GM12878 (cell line): Measurements from ENCODE around the gene TMEM25. TPM values are rescaled to one million over a fixed set of nuclear protein-coding genes. Genes with fewer than 3 reads are reported as not detected.

Source experiments
- BHLHE40 ChIP-seq, 2 experiments: fragments of 450-650 bp in 1 of 2; IDR thresholded peaks; 2 replicates each; pipeline ENCODE4 v1.6.1; 2011 to 2017; ENCODE audit warnings: low read depth in 2 of 2, borderline replicate concordance in 1 of 2, improper control_type of control experiment in 1 of 2, low read length in 1 of 2, mild to moderate bottlenecking in 1 of 2
- CHD1 ChIP-seq: IDR thresholded peaks from 2 replicates; pipeline ENCODE4 v1.6.1; 2012; ENCODE audit warnings: low read depth, low read length, improper control_type of control experiment
- FOS ChIP-seq: IDR thresholded peaks from 3 replicates; pipeline ENCODE4 v1.6.1; 2011; ENCODE audit warnings: borderline replicate concordance; ENCODE audit not compliant: insufficient read length; ENCODE audit errors: extremely low read depth
- MEF2A ChIP-seq: IDR thresholded peaks from 2 replicates; pipeline ENCODE4 v1.6.1; 2011; ENCODE audit warnings: low read depth, mild to moderate bottlenecking, low read length, moderate library complexity; ENCODE audit not compliant: insufficient read depth
- MEF2B ChIP-seq: fragments of 450-650 bp; IDR thresholded peaks from 2 replicates; pipeline ENCODE4 v1.6.1; 2018; ENCODE audit warnings: mild to moderate bottlenecking, moderate library complexity; ENCODE audit not compliant: partially characterized antibody, poor library complexity, severe bottlenecking
- SMAD5 ChIP-seq: IDR thresholded peaks from 2 replicates; pipeline ENCODE4 v1.6.1; 2016; ENCODE audit warnings: antibody characterized with exemption, low read depth
- TAF1 ChIP-seq: IDR thresholded peaks from 2 replicates; pipeline ENCODE4 v1.6.1; 2011; ENCODE audit warnings: mild to moderate bottlenecking, low read depth, low read length, borderline replicate concordance
- polyA plus RNA-seq, 11 experiments: library from polyadenylated mRNA; depleted of rRNA in 4 of 11; unstranded in 6 of 11; stranded (reverse) in 5 of 11; fragments of >200 nt; fragmentation: Nextera tagmentation in 4 of 11; fragmentation: Illumina TruSeq in 1 of 11; extraction: Ambion mirVana in 4 of 11; extraction: Trizol in 1 of 11; gene quantifications; 1 replicate in 1 of 11; 2 replicates in 10 of 11; pipeline versions ENCODE4 v1.2.1 to v1.2.3, GENCODE V29; 2011 to 2016; ENCODE audit warnings: inconsistent platforms in 2 of 11, missing spikeins in 2 of 11, low read depth in 1 of 11
- total RNA-seq, 4 experiments: library from RNA; depleted of rRNA in 3 of 4; stranded (reverse); fragments of >200 nt in 3 of 4; fragmentation: Illumina TruSeq in 1 of 4; extraction: Trizol in 1 of 4; gene quantifications; 2 replicates each; pipeline versions ENCODE4 v1.2.1 to v1.2.3, GENCODE V29; 2013 to 2021
- TF ChIP-seq, protein P1 (sequence below): IDR thresholded peaks from 2 replicates; pipeline ENCODE4 v1.6.1; 2012; ENCODE audit warnings: low read depth, low read length, improper control_type of control experiment
- TF ChIP-seq, protein P2 (sequence below): fragments of 450-650 bp; IDR thresholded peaks from 2 replicates; pipeline ENCODE4 v1.6.1; 2017; ENCODE audit warnings: mild to moderate bottlenecking, moderate library complexity
- TF ChIP-seq, protein P3 (sequence below): fragments of 450-650 bp; IDR thresholded peaks from 2 replicates; pipeline ENCODE4 v1.6.1; 2018; ENCODE audit warnings: borderline replicate concordance, mild to moderate bottlenecking; ENCODE audit not compliant: partially characterized antibody
- TF ChIP-seq, protein P4 (sequence below): fragments of 450-650 bp; IDR thresholded peaks from 2 replicates; pipeline ENCODE4 v1.6.1; 2017; ENCODE audit warnings: mild to moderate bottlenecking, low read depth, inconsistent platforms; ENCODE audit not compliant: poor library complexity, severe bottlenecking
- TF ChIP-seq, protein P5 (sequence below): fragments of 450-650 bp; formaldehyde crosslinking; IDR thresholded peaks from 2 replicates; pipeline ENCODE4 v1.4.0; 2020; ENCODE audit warnings: mild to moderate bottlenecking, moderate library complexity

Gene TMEM25
- total and polyA plus RNA-seq, 10 of the 15 experiments (the other 5 are each of a cell fraction or from before 2014, with no cell fraction given): 1.4 to 13.9 (median 7.8) TPM

DNA sequence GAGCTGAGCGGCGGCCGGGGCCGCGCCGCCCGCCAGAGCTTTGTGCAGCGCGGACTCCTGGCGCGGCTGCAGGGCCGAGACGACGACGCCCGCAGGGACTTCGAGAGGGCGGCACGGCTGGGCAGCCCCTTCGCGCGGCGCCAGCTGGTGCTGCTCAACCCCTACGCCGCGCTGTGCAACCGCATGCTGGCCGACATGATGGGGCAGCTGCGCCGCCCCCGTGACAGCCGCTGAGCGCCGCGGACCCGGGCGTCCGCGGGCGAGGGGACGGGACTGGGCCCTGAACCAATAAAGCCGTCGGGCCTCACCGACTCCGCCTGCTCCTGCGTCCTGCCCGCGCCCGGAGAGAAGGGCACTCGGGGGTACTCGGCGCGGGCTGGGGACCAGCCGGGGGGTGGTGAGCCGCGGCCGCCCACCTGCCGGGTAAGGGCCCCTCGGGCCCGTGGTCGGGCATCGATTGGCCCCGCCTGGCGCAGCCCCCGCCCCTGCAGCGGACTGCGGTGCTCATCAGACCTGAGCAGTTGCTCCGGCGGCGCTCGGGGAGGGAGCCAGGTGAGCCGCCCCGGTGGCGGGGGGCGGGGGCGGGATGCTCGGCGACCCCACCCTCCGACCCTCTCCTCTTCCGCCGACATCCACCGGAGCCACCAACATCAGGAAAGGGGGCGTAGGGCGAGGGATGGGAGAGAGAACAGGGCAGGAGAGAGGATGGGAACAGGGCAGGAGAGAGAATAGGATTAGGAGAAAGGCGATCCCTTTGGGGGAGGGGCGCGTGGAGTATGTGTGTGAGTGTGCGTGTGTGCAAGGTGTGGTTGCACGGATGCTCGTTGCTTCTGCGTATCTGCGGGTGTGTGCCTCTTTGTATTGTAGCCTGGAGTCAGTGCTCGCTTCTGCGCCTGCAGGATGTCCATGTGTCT, at the start of gene TMEM25 (continued):
- TF ChIP-seq MEF2B (peak; percentile 48), FOS (no peak), TAF1 (0 out of 2 replicates have a peak, but pooled peaks have one; percentile 25), CHD1 (no peak), MEF2A (no peak), SMAD5 (no peak), BHLHE40 (IDR thresholded peaks at IDR 0.05; ENCODE audit: borderline replicate concordance in 1 of 2, low read depth in 2 of 2, low read length in 1 of 2) (peak; percentile 35 to 69)
- TF ChIP-seq, protein P1, sequence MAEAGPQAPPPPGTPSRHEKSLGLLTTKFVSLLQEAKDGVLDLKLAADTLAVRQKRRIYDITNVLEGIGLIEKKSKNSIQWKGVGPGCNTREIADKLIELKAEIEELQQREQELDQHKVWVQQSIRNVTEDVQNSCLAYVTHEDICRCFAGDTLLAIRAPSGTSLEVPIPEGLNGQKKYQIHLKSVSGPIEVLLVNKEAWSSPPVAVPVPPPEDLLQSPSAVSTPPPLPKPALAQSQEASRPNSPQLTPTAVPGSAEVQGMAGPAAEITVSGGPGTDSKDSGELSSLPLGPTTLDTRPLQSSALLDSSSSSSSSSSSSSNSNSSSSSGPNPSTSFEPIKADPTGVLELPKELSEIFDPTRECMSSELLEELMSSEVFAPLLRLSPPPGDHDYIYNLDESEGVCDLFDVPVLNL: no peak
- TF ChIP-seq, protein P2, sequence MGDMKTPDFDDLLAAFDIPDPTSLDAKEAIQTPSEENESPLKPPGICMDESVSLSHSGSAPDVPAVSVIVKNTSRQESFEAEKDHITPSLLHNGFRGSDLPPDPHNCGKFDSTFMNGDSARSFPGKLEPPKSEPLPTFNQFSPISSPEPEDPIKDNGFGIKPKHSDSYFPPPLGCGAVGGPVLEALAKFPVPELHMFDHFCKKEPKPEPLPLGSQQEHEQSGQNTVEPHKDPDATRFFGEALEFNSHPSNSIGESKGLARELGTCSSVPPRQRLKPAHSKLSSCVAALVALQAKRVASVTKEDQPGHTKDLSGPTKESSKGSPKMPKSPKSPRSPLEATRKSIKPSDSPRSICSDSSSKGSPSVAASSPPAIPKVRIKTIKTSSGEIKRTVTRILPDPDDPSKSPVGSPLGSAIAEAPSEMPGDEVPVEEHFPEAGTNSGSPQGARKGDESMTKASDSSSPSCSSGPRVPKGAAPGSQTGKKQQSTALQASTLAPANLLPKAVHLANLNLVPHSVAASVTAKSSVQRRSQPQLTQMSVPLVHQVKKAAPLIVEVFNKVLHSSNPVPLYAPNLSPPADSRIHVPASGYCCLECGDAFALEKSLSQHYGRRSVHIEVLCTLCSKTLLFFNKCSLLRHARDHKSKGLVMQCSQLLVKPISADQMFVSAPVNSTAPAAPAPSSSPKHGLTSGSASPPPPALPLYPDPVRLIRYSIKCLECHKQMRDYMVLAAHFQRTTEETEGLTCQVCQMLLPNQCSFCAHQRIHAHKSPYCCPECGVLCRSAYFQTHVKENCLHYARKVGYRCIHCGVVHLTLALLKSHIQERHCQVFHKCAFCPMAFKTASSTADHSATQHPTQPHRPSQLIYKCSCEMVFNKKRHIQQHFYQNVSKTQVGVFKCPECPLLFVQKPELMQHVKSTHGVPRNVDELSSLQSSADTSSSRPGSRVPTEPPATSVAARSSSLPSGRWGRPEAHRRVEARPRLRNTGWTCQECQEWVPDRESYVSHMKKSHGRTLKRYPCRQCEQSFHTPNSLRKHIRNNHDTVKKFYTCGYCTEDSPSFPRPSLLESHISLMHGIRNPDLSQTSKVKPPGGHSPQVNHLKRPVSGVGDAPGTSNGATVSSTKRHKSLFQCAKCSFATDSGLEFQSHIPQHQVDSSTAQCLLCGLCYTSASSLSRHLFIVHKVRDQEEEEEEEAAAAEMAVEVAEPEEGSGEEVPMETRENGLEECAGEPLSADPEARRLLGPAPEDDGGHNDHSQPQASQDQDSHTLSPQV: no peak
- TF ChIP-seq, protein P3, sequence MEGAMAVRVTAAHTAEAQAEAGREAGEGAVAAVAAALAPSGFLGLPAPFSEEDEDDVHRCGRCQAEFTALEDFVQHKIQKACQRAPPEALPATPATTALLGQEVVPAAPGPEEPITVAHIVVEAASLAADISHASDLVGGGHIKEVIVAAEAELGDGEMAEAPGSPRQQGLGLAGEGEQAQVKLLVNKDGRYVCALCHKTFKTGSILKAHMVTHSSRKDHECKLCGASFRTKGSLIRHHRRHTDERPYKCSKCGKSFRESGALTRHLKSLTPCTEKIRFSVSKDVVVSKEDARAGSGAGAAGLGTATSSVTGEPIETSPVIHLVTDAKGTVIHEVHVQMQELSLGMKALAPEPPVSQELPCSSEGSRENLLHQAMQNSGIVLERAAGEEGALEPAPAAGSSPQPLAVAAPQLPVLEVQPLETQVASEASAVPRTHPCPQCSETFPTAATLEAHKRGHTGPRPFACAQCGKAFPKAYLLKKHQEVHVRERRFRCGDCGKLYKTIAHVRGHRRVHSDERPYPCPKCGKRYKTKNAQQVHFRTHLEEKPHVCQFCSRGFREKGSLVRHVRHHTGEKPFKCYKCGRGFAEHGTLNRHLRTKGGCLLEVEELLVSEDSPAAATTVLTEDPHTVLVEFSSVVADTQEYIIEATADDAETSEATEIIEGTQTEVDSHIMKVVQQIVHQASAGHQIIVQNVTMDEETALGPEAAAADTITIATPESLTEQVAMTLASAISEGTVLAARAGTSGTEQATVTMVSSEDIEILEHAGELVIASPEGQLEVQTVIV: no peak
- TF ChIP-seq, protein P4, sequence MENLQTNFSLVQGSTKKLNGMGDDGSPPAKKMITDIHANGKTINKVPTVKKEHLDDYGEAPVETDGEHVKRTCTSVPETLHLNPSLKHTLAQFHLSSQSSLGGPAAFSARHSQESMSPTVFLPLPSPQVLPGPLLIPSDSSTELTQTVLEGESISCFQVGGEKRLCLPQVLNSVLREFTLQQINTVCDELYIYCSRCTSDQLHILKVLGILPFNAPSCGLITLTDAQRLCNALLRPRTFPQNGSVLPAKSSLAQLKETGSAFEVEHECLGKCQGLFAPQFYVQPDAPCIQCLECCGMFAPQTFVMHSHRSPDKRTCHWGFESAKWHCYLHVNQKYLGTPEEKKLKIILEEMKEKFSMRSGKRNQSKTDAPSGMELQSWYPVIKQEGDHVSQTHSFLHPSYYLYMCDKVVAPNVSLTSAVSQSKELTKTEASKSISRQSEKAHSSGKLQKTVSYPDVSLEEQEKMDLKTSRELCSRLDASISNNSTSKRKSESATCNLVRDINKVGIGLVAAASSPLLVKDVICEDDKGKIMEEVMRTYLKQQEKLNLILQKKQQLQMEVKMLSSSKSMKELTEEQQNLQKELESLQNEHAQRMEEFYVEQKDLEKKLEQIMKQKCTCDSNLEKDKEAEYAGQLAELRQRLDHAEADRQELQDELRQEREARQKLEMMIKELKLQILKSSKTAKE: no peak
- TF ChIP-seq, protein P5, sequence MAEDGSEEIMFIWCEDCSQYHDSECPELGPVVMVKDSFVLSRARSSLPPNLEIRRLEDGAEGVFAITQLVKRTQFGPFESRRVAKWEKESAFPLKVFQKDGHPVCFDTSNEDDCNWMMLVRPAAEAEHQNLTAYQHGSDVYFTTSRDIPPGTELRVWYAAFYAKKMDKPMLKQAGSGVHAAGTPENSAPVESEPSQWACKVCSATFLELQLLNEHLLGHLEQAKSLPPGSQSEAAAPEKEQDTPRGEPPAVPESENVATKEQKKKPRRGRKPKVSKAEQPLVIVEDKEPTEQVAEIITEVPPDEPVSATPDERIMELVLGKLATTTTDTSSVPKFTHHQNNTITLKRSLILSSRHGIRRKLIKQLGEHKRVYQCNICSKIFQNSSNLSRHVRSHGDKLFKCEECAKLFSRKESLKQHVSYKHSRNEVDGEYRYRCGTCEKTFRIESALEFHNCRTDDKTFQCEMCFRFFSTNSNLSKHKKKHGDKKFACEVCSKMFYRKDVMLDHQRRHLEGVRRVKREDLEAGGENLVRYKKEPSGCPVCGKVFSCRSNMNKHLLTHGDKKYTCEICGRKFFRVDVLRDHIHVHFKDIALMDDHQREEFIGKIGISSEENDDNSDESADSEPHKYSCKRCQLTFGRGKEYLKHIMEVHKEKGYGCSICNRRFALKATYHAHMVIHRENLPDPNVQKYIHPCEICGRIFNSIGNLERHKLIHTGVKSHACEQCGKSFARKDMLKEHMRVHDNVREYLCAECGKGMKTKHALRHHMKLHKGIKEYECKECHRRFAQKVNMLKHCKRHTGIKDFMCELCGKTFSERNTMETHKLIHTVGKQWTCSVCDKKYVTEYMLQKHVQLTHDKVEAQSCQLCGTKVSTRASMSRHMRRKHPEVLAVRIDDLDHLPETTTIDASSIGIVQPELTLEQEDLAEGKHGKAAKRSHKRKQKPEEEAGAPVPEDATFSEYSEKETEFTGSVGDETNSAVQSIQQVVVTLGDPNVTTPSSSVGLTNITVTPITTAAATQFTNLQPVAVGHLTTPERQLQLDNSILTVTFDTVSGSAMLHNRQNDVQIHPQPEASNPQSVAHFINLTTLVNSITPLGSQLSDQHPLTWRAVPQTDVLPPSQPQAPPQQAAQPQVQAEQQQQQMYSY (CRISPR knock-in tag): no peak
